IPS-20b (cell line): ENCODE data around the gene BCAP31.
A peak's percentile ranks its signal among the peaks of the same experiment; 100 is the strongest.

Source experiments
- H3K27ac ChIP-seq: one replicate; pipeline ENCODE4 v1.5.1; 2013; ENCODE audit warnings: low read length
- H3K27me3 ChIP-seq: 2 replicates; pipeline ENCODE4 v1.6.1; 2013; ENCODE audit warnings: mild to moderate bottlenecking, low read length, inconsistent platforms; ENCODE audit not compliant: insufficient read depth
- H3K36me3 ChIP-seq: 2 replicates; pipeline ENCODE4 v1.6.1; 2013; ENCODE audit warnings: low read depth, mild to moderate bottlenecking, inconsistent platforms, low read length, moderate library complexity; ENCODE audit not compliant: insufficient read depth
- H3K4me1 ChIP-seq: 2 replicates; pipeline ENCODE4 v1.6.1; 2013; ENCODE audit warnings: mild to moderate bottlenecking, control low read depth, inconsistent platforms, low read length, moderate library complexity; ENCODE audit not compliant: insufficient read depth
- H3K4me3 ChIP-seq: 2 replicates; pipeline ENCODE4 v1.5.1; 2013; ENCODE audit warnings: mild to moderate bottlenecking, low read length, inconsistent platforms
- H3K9ac ChIP-seq: 2 replicates; pipeline ENCODE4 v1.6.1; 2013; ENCODE audit warnings: low read depth, mild to moderate bottlenecking, inconsistent platforms, low read length, moderate library complexity
- H3K9me3 ChIP-seq: 2 replicates; pipeline ENCODE4 v1.6.1; 2013; ENCODE audit warnings: mild to moderate bottlenecking, low read depth, low read length, inconsistent platforms; ENCODE audit not compliant: insufficient read depth

Gene BCAP31

DNA sequence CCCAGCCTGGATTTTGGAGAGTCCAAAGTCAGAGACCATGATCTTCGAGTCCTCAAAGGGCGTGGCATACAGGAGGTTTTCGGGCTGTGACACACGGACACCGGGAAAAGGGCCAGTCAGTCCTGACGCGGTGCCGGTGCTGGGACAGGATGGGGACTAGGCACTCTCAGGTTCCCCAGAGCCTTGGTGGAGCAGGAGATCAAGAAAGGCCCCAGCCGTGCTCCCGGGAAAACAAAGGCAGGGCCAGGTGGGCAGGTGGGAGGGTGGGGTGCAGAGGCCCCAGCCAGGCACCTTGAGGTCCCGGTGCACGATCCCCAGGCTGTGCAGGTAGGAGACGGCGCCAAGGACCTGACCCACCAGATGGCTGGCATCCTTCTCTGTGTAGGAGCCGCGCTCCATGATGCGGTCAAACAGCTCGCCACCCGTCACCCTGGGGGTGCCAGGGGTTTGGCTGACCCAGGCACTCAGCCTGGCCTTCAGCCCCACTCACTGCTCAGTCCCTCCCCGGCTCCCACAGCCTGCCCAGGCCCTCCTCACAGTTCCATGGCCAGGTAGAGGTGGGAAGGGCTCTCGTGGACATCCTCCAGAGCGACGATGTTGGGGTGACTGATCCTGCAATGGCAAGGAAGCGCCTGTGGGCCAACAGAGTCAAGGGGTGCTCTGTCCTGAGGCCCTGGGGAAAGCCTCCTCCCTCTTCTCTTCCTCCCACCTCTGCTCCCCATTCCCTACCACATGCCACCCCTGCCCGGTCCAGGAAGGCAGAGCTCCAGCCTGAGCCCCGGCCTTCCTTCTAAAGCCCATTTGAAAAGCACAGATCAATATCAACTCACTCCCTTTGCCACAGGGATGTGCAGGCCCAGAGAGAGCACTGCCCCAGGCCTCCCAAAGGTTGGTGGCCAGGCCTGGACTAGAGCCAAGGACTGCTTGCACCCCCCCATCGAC is 52.3 kb downstream of the BCAP31 start:
- Histone ChIP-seq H3K27me3 (no peaks in the 10 kb centered on the region; the same call in 1 of the 2 replicates), H3K4me3 (no peak overlapping the region), H3K9ac (no peak overlapping the region), H3K36me3 (no peaks in the 10 kb centered on the region), H3K4me1 (no peaks in the 10 kb centered on the region; the same call in 1 of the 2 replicates), H3K9me3 (no peaks in the 10 kb centered on the region), H3K27ac (no peak overlapping the region)

DNA sequence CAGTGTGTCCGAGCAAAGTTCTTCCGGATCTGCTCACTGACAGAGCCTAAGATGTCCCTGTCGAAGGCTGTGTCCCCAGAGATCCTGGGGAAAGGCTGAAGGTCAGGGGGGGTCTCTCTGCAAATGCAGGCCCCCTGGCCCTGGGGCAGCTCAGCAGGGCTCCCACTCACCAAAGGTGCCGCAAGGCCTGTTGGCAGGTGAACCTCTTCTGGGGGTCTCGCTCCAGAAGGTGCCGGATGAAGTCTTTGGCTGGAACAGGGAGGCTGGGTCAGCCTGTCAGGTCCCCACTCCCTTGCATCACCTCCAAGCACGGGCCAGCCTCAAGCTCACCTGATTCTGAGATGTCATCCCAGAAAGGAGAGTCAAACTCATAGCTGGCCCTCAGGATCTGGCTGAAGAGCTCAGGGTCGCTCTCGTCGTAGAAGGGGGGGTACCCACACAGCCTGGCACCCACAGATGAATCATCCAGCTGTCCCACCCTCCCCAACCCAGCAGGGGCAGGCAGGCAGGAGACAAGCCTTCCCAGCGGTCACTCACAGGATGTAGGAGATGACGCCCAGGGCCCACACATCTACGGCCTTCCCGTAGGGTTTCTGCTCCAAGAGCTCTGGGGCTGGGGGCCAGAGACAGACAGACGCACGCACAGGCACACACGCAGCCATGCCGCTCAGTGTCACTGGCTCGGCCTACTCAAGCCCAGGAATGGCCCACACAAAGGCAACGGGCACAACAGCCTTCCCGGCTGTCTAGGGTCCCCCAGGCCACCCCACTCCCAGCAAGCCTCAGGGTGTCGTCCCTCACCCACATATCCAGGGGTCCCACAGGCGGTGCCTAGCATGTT is 53.2 kb downstream of the BCAP31 start:
- Histone ChIP-seq H3K9me3 (no peaks in the 10 kb centered on the region), H3K4me3 (no peak overlapping the region), H3K4me1 (no peaks in the 10 kb centered on the region; the same call in 1 of the 2 replicates), H3K36me3 (no peaks in the 10 kb centered on the region), H3K27ac (no peak overlapping the region), H3K9ac (no peak overlapping the region), H3K27me3 (no peaks in the 10 kb centered on the region; the same call in 1 of the 2 replicates)

DNA sequence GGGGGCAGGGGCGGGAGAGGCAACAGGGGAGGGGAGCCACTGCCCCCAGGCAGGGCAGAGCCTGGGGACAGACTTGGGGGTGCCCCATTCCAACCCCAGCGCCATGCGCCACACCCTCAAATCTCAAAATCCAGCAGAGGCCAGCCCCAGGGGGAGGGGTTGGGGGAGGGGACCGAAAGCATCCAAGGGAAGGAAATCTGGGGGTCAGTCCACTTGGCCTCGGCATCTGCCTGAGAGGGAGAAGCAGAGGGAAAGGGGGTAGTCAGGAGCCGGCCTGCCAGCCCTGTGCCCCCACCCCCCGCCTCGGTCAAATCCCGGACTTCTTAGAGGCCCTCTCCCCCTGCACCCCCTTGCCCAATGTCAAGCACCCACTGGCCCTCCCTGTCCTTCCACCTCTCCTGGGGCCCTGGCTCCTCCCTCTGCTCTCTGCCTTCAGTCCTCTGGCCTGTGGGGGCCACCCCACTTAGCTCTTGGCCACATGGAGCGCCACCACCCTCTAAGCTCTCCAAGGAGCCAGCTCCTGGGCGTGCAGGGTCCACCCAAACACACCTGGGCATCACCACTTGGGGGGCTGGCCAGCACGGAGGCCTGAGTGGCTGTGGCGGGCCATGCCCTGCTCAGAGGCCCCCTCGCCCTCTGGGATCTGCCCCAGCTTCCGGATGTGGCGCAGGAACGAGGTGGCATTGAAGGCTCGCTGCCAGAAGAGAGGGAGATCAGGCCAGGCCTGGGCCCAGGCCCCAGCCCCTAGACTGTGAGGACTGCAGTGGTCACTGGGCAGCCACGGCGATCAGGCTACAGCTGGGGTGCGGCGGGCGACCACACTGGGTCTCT is 54.1 kb downstream of the BCAP31 start:
- no peak overlapping the region for H3K27ac ChIP-seq
- no peak overlapping the region for H3K4me3 ChIP-seq
- H3K27me3 ChIP-seq = no peaks in the 10 kb centered on the region; the same call in 1 of the 2 replicates
- H3K4me1 ChIP-seq = no peaks in the 10 kb centered on the region; the same call in 1 of the 2 replicates
- H3K9ac ChIP-seq = no peak overlapping the region
- H3K36me3 ChIP-seq = no peaks in the 10 kb centered on the region
- no peaks in the 10 kb centered on the region for H3K9me3 ChIP-seq

DNA sequence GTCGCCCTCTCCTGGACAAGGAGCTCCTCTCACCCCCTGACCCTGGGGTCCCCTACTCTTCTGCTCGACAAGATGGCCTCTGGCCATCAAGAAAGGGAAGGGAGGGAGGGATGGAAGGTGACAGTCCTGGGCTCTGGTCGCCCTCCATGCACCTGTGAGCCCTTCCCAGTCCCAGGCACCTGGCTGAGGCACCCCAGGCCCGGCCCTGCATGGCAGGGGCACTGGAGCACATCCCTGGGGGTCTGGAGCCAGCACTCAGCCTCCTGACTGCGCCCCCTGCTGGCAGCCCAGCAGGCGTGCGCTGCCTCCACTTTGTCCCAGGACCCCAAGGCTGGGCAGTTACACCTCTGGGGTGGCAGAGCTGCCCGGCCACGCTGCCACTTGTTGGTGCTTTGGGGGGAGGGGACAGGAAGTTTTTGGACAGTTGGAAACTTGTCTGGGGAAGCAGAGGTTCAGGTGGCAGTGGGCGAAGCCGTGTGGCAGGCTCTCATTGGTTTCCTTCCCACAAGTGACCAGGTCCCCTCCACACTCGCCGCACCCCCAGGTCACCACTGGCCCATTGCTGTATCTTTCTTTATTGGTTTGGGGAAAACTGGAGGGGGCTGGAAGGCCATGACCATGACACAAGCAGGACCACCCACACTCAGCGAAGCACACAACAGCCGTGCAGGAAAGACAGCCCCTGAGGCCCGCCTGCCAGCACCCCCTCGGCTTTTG is 54.9 kb downstream of the BCAP31 start:
- Histone ChIP-seq H3K4me3 (no peak overlapping the region), H3K9me3 (no peaks in the 10 kb centered on the region), H3K27me3 (no peaks in the 10 kb centered on the region; the same call in 1 of the 2 replicates), H3K27ac (no peak overlapping the region), H3K9ac (no peak overlapping the region), H3K4me1 (no peaks in the 10 kb centered on the region; the same call in 1 of the 2 replicates), H3K36me3 (no peaks in the 10 kb centered on the region)

DNA sequence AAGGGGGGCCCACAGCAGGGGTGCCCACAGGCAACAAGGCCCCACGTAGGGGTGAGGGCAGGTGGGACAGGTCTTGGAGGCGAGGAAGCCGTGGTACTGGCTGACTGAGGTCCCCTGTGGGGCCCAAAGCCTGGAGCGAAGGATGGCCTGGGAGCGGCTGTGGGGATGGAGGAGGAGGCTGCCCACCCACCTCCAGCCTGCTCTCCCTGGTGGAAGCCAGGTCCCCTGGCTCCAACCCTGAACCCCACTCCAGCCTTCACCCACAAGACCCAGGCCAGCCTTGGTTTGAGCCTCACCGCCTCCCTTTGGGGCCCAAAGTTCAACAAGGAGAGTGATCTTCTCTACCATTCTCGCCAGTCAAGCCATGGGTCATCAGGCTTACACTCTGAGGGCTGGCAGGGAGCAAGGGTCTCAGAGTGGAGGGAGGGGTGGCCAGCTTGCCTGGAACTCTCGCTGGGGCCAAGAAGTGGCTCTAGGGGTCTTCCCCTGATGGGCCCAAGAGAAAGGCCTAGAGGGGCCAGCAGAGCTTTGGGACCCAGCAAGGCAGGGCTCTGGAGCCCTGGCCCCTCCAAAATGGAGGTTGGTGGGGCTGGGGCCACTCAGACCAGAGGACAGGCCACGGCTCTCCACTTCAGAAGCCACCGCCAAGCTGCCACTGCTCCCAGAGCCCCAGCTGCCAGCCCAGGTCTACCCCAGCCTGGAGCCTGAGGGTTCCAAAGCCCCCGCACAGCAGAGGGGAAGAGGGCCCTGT is 55.6 kb downstream of the BCAP31 start:
- no peaks in the 10 kb centered on the region for H3K4me1 ChIP-seq
- no peaks in the 10 kb centered on the region for H3K27me3 ChIP-seq
- no peaks in the 10 kb centered on the region for H3K9me3 ChIP-seq
- H3K36me3 ChIP-seq = no peaks in the 10 kb centered on the region
- H3K9ac ChIP-seq = no peak overlapping the region
- no peak overlapping the region for H3K4me3 ChIP-seq
- no peak overlapping the region for H3K27ac ChIP-seq

DNA sequence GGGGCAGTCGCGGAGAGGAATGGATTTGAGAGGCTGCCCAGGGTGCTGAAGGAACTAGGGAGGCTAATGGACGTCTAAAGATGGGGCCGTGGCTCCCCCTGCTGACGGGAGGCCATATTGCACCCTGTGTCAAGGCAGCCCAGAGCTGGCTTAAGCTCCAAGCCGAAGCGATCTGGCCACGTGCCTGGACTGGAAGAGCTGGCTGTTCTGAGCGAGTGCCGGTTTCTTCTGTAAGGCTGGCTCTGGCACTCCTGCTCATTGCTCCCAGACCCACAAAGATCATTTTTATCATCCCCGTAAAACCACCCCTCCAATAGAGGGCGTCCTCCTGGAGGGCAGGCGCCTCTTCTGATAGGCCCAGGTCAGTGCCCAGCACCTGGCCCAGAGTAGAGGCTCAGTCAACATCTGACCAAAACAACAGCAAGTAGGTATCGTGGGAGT is 56.2 kb downstream of the BCAP31 start:
- Histone ChIP-seq H3K27me3 (peaks cover 5% of the 10 kb centered on the region; the same call in 1 of the 2 replicates), H3K4me3 (peak overlapping the region; percentile 51), H3K4me1 (no peaks in the 10 kb centered on the region), H3K9ac (no peak overlapping the region), H3K9me3 (no peaks in the 10 kb centered on the region), H3K27ac (no peak overlapping the region), H3K36me3 (no peaks in the 10 kb centered on the region)

DNA sequence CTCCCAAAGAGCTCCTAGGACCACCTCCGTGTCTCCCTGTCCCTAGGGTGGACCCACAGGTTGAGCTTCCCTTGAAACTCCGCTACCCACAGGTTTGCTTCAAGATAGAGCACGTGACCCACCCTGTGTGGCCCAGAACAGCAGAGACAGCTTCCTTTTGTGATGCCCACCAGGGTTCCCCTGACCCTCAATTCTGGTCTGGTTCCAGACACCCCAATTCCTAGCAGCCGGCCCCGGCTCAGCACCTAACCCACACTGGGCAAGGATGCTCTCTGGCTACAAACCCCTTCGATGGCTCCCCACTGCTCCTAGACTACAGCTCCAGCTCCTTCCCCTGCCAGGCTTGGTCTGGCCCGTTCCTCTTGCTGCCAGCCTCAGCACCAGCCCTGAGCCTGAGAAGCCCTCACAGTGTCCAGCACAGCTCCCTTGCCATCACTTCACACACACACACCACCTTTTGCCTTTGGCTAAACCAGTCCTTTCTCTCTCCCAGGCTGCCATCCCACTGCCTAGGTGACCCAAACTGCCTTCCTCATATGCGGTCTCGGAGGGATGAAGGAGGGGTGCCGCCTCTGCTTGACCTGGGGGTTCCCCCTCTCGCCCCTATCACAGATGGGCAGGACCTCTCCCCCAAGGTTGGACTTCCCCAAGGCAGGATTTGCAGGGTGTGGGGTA is 56.8 kb downstream of the BCAP31 start:
- H3K4me3 ChIP-seq = peak overlapping the region; percentile 51
- peaks cover 9% of the 10 kb centered on the region; the same call in 1 of the 2 replicates for H3K27me3 ChIP-seq
- H3K36me3 ChIP-seq = no peaks in the 10 kb centered on the region
- no peak overlapping the region for H3K9ac ChIP-seq
- no peaks in the 10 kb centered on the region for H3K9me3 ChIP-seq
- no peaks in the 10 kb centered on the region for H3K4me1 ChIP-seq
- no peak overlapping the region for H3K27ac ChIP-seq

DNA sequence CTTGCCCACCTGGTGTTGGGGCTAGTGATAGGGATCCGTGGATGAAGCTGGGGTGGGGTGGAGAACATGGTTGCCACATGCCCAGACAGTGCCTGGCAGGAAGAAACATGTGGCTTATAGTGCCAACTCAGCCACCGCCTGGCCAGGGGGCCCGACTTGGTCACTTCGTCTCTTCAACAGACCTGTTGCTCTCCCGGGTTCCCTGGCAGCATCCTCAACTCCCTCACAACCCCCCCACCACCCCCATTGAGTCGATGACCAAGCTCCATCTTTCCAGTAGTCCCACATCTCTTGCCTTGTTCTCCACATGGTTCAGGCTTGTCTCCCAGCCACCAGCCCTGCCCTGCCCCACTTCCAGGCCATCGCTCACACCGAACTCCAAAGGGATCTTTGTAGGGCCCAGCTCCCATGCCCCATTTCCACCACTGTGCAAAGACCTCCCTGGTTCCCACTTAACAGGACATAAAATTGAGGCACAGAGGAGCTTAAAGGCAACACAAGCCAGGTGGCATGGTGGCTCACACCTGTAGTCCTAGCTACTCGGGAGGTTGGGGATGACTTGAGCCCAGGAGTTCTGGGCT is 58.4 kb downstream of the BCAP31 start:
- H3K9me3 ChIP-seq = no peaks in the 10 kb centered on the region
- H3K36me3 ChIP-seq = no peaks in the 10 kb centered on the region
- no peak overlapping the region for H3K27ac ChIP-seq
- H3K4me3 ChIP-seq = no peak overlapping the region
- H3K4me1 ChIP-seq = no peaks in the 10 kb centered on the region
- peaks cover 21% of the 10 kb centered on the region for H3K27me3 ChIP-seq
- H3K9ac ChIP-seq = no peak overlapping the region

DNA sequence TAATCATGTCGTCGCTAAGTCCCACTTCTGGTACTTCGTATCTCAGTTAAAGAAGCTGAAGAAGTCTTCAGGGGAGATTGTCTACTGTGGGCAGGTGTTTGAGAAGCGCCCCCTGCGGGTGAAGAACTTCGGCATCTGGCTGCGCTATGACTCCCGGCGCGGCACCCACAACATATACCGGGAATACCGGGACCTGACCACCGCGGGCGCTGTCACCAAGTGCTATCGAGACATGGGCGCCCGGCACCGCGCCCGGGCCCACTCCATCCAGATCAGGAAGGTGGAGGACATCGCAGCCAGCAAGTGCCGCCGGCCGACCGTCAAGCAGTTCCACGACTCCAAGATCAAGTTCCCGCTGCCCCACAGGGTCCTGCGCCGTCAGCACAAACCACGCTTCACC is 61.9 kb downstream of the BCAP31 start:
- H3K27ac ChIP-seq = no peak overlapping the region
- H3K27me3 ChIP-seq = peaks cover 21% of the 10 kb centered on the region
- H3K4me1 ChIP-seq = no peaks in the 10 kb centered on the region
- H3K9me3 ChIP-seq = no peaks in the 10 kb centered on the region
- no peaks in the 10 kb centered on the region for H3K36me3 ChIP-seq
- no peak overlapping the region for H3K4me3 ChIP-seq
- no peak overlapping the region for H3K9ac ChIP-seq
